ENCODE data around the gene TEKT2. TPM values are rescaled to one million over a fixed set of nuclear protein-coding genes. Genes with fewer than 3 reads are reported as not detected.

Gene TEKT2
- total RNA-seq, 1 experiment from 2014 or later: not detected

- H3K27me3 ChIP-seq: peaks cover 3% of the 10 kb centered on the region; the same call in 1 of the 2 replicates
- no peak within 1 kb of the TSS for H3K4me3 ChIP-seq
- H3K27ac ChIP-seq: no peak within 1 kb of the TSS
- H3K9me3 ChIP-seq (replicated peaks): no peaks in the 10 kb centered on the region
- H3K4me1 ChIP-seq: peaks cover 37% of the 10 kb centered on the region
- no peaks in the 10 kb centered on the region for H3K36me3 ChIP-seq
- DNase-seq: no peak
These were observed 41.5 kb downstream of the TEKT2 start, which contains the start of gene COL8A2 for GRCh38 chr1:36125129-36125991. COL8A2 (minus strand) TSS chr1:36125222; CDS start chr1:36100242, 24,980 bp downstream.

DNA sequence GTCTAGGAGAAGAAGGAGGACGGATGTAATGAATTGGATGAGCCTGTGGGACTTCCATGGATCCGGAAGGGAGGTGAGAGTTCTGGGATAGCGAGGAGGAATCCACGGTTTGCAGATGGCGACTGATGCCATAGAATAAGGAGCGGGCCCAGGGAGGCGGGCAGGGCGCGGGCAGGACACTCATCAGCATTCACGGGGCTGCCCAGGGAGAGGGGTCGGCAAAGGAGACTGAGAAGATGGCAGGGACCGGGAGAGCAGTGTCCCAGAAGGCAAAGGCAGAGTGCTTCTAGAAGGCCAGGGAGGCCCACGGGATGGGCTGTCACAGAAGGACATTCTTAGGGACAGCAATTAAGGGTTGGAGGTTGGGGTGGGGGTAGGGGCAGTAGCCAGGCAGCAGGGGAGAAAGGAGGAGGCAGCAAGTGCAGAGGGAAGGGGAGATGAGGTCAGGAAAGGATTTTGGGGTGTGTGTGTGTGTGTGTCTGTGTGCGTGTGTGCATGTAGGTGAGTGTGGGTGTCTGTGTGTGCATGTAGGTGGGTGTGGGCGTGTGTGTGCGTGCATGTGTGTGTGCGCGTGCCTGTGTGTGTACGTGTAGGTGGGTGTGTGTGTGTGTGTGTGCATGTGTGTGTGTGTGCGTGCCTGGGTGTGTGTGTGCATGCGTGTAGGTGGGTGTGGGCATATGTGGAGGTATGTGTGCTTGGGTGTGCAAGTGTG, 42.3 kb downstream of the TEKT2 start:
- no peaks in the 10 kb centered on the region for H3K36me3 ChIP-seq
- H3K9me3 ChIP-seq (replicated peaks): no peaks in the 10 kb centered on the region
- H3K4me1 ChIP-seq: peaks cover 37% of the 10 kb centered on the region
- no peak overlapping the region for H3K27ac ChIP-seq
- DNase-seq: no peak
- no peak overlapping the region for H3K4me3 ChIP-seq
- peaks cover 3% of the 10 kb centered on the region; the same call in 1 of the 2 replicates for H3K27me3 ChIP-seq

DNA sequence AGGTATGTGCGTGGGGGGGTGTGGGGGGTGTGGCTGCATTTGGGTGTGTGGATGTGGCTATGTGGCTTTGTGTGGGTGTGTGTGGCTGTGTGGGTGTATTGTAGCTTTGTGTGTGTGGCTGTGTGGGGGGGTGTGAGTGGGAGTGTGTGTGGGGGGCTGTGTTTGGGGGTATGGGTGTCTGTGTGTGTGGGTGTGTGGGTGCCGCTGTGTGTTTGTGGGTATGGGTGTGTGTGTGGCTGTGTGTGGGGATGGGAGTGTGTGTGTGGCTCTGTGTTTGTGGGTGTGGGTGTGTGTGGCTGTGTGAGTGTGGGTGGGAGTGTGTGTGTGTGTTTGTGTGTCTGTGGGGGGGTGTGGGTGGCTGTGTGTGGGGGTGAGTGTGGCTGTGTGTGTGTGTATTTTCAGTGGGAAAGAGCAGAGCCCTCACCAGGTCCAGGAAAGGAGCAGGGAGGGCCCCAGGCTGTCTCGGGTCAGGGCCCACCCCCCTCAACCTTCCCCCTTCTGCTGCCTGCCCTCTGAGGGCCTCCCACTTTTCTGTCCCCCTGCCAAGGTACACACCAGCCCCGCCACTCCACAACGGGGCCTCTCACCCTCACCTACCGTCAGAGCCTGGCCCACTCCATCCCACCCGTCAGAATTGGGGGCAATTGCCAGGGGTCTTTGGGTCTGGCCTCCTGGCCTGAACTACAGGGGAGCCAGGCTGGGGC, 43.1 kb downstream of the TEKT2 start:
- DNase-seq: no peak
- Histone ChIP-seq H3K27me3 (peaks cover 3% of the 10 kb centered on the region; the same call in 1 of the 2 replicates), H3K9me3 (replicated peaks) (no peaks in the 10 kb centered on the region)

GRCh38 chr1:36128126-36128904, 44.4 kb downstream of the TEKT2 start:
- peak overlapping the region; percentile 26 for H3K27ac ChIP-seq
- peaks cover 3% of the 10 kb centered on the region; the same call in 1 of the 2 replicates for H3K27me3 ChIP-seq
- DNase-seq: peak; percentile 50 to 58
- H3K36me3 ChIP-seq: no peaks in the 10 kb centered on the region
- H3K4me3 ChIP-seq: no peak overlapping the region
- no peaks in the 10 kb centered on the region for H3K9me3 ChIP-seq (replicated peaks)
- H3K4me1 ChIP-seq: peaks cover 26% of the 10 kb centered on the region

More for the DNA sequence above, 43.1 kb downstream of the TEKT2 start:
- H3K27ac ChIP-seq: no peak overlapping the region
- no peaks in the 10 kb centered on the region for H3K36me3 ChIP-seq
- H3K4me1 ChIP-seq: peaks cover 37% of the 10 kb centered on the region
- H3K4me3 ChIP-seq: no peak overlapping the region

- Histone ChIP-seq H3K27ac (peak overlapping the region; percentile 26; the same call in 1 of the 2 replicates), H3K4me3 (no peak overlapping the region), H3K36me3 (no peaks in the 10 kb centered on the region), H3K9me3 (replicated peaks) (no peaks in the 10 kb centered on the region), H3K27me3 (peaks cover 3% of the 10 kb centered on the region; the same call in 1 of the 2 replicates), H3K4me1 (peaks cover 20% of the 10 kb centered on the region)
- DNase-seq: no peak
These were observed 45.0 kb downstream of the TEKT2 start for GRCh38 chr1:36128905-36129206.

- H3K36me3 ChIP-seq: no peaks in the 10 kb centered on the region
- no peak overlapping the region for H3K27ac ChIP-seq
- peaks cover 24% of the 10 kb centered on the region for H3K4me1 ChIP-seq
- H3K27me3 ChIP-seq: no peaks in the 10 kb centered on the region
- H3K4me3 ChIP-seq: no peak overlapping the region
- H3K9me3 ChIP-seq (replicated peaks): no peaks in the 10 kb centered on the region
- no peak for DNase-seq
These were observed 48.1 kb downstream of the TEKT2 start for GRCh38 chr1:36132029-36132428.

GRCh38 chr1:36133484-36133883, 49.6 kb downstream of the TEKT2 start:
- no peaks in the 10 kb centered on the region for H3K27me3 ChIP-seq
- H3K4me3 ChIP-seq: no peak overlapping the region
- H3K27ac ChIP-seq: no peak overlapping the region
- H3K4me1 ChIP-seq: peaks cover 10% of the 10 kb centered on the region
- peak; percentile 54 to 58 for DNase-seq
- peaks cover 6% of the 10 kb centered on the region for H3K36me3 ChIP-seq
- H3K9me3 ChIP-seq (replicated peaks): no peaks in the 10 kb centered on the region

DNA sequence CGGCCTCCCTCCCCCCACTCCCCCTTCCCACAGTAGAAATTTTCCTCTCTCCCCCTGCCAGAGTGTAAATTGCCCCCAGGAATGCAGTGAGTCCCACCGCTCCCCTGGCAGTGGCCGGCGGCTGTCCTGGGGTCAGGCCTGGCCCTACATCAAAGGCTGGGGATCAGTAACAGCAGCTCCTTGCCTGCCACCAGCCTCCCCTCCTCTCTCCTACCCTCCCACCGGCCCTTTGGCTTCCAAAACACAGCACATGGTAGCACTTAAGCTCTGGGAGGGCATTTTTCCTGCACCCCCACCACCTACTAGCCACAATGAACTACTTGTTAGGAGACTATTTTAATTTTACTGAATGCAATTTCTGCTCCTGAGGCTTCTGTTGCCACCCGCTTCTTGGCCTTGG, 50.1 kb downstream of the TEKT2 start:
- H3K9me3 ChIP-seq (replicated peaks): no peaks in the 10 kb centered on the region
- DNase-seq: no peak
- no peak overlapping the region for H3K27ac ChIP-seq
- peaks cover 8% of the 10 kb centered on the region for H3K4me1 ChIP-seq
- H3K36me3 ChIP-seq: peaks cover 7% of the 10 kb centered on the region
- H3K27me3 ChIP-seq: no peaks in the 10 kb centered on the region
- no peak overlapping the region for H3K4me3 ChIP-seq

GRCh38 chr1:36134505-36135329, 50.8 kb downstream of the TEKT2 start:
- no peaks in the 10 kb centered on the region for H3K27me3 ChIP-seq
- DNase-seq: peak; percentile 77 to 91

GRCh38 chr1:36135330-36135667, 51.4 kb downstream of the TEKT2 start:
- H3K27ac ChIP-seq: no peak overlapping the region
- H3K9me3 ChIP-seq (replicated peaks): no peaks in the 10 kb centered on the region
- H3K4me3 ChIP-seq: no peak overlapping the region
- no peaks in the 10 kb centered on the region for H3K27me3 ChIP-seq
- no peak for DNase-seq
- peaks cover 8% of the 10 kb centered on the region for H3K4me1 ChIP-seq
- peaks cover 15% of the 10 kb centered on the region for H3K36me3 ChIP-seq

More at GRCh38 chr1:36134505-36135329, 50.8 kb downstream of the TEKT2 start:
- Histone ChIP-seq H3K36me3 (peaks cover 10% of the 10 kb centered on the region), H3K4me3 (no peak overlapping the region), H3K4me1 (peaks cover 8% of the 10 kb centered on the region), H3K9me3 (replicated peaks) (no peaks in the 10 kb centered on the region), H3K27ac (no peak overlapping the region)

DNA sequence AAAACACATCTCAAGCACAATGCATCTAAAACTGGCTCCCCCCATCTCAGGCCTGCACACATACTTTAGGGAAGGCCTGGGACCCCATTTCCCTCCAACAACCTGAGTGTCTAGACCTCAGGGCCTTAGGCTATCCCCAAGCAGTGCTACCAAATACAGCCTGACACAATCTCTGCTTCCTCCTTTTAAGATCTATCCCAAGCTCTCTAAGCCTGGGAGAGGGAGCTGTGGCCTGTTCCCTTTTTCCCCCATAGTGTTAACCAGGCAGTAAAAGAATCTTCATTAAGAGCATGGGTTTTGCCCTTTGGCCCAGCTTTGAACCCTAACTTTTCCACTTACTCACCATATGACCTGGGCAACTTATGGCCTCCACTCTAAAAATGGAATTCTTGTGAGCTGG, 51.9 kb downstream of the TEKT2 start:
- no peak overlapping the region for H3K27ac ChIP-seq
- DNase-seq: no peak

DNA sequence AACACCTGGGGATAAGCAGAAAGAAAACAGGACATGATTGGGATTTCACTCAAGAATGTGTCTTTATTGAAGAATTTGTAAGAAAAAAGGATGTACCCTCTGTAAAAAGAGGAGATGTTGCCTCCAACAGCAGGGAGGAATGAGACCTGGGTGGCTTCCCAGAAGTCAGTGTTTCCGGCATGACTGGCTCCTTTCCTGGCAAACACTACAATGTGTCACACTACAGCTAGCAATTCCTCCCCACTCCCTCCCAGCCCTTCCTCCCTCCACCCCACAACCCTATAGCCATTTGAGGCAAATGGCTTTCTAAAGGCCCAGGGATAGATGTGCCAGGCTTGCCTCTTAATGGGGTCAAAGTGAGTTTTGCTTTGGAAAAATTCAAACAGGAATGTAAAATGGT, 52.6 kb downstream of the TEKT2 start:
- no peak overlapping the region for H3K27ac ChIP-seq
- peaks cover 17% of the 10 kb centered on the region for H3K36me3 ChIP-seq
- no peaks in the 10 kb centered on the region for H3K9me3 ChIP-seq (replicated peaks)
- no peak for DNase-seq
- peaks cover 8% of the 10 kb centered on the region for H3K4me1 ChIP-seq
- H3K27me3 ChIP-seq: no peaks in the 10 kb centered on the region
- H3K4me3 ChIP-seq: no peak overlapping the region

More for the DNA sequence above, 51.9 kb downstream of the TEKT2 start:
- Histone ChIP-seq H3K9me3 (replicated peaks) (no peaks in the 10 kb centered on the region), H3K4me3 (no peak overlapping the region), H3K4me1 (peaks cover 8% of the 10 kb centered on the region), H3K36me3 (peaks cover 17% of the 10 kb centered on the region), H3K27me3 (no peaks in the 10 kb centered on the region)

GRCh38 chr1:36137226-36137625, 53.3 kb downstream of the TEKT2 start:
- Histone ChIP-seq H3K27me3 (no peaks in the 10 kb centered on the region), H3K27ac (0 out of 2 replicates have a peak overlapping the region, but pooled peaks have one; percentile 3), H3K4me3 (no peak overlapping the region), H3K9me3 (replicated peaks) (no peaks in the 10 kb centered on the region), H3K4me1 (peaks cover 8% of the 10 kb centered on the region), H3K36me3 (peaks cover 17% of the 10 kb centered on the region)
- DNase-seq: no peak
